Mesenchymal stem cell (in vitro differentiated cells and primary cell): ENCODE results near the gene MAPK10.

Source experiments
- DNase-seq: peaks from one replicate; pipeline ENCODE4 v3.0.0-alpha.2; 2013
- H2AFZ ChIP-seq: one replicate; pipeline ENCODE4 v1.6.1; 2013; ENCODE audit warnings: low read depth, mild to moderate bottlenecking, control low read depth, inconsistent platforms, low read length, moderate library complexity
- H2AK5ac ChIP-seq: 2 replicates; pipeline ENCODE4 v1.6.1; 2013; ENCODE audit warnings: low read length, moderate library complexity, mild to moderate bottlenecking, inconsistent platforms; ENCODE audit not compliant: severe bottlenecking
- H2BK120ac ChIP-seq: one replicate; pipeline ENCODE4 v1.6.1; 2013; ENCODE audit warnings: low read depth, mild to moderate bottlenecking, inconsistent platforms, low read length, moderate library complexity
- H2BK12ac ChIP-seq, 2 experiments: one replicate each; pipeline ENCODE4 v1.6.1; 2013; ENCODE audit warnings: inconsistent platforms in 2 of 2, low read length in 2 of 2, mild to moderate bottlenecking in 2 of 2, moderate library complexity in 2 of 2, control low read depth in 1 of 2
- H2BK15ac ChIP-seq: one replicate; pipeline ENCODE4 v1.6.1; 2013; ENCODE audit warnings: mild to moderate bottlenecking, low read depth, inconsistent platforms; ENCODE audit not compliant: poor library complexity, severe bottlenecking
- H2BK5ac ChIP-seq: 2 replicates; pipeline ENCODE4 v1.6.1; 2013; ENCODE audit warnings: low read depth, mild to moderate bottlenecking, low read length, control low read depth, inconsistent platforms; ENCODE audit not compliant: poor library complexity, severe bottlenecking
- H3K14ac ChIP-seq, 2 experiments: one replicate each; pipeline ENCODE4 v1.6.1; 2013; ENCODE audit warnings: inconsistent platforms in 2 of 2, low read length in 2 of 2, control low read depth in 1 of 2, mild to moderate bottlenecking in 1 of 2, moderate library complexity in 1 of 2
- H3K18ac ChIP-seq, 2 experiments: one replicate each; pipeline ENCODE4 v1.6.1; 2013; ENCODE audit warnings: inconsistent platforms in 2 of 2, low read length in 2 of 2, control low read depth in 1 of 2, low read depth in 1 of 2, mild to moderate bottlenecking in 1 of 2
- H3K23ac ChIP-seq, 2 experiments: one replicate each; pipeline ENCODE4 v1.6.1; 2013; ENCODE audit warnings: inconsistent platforms in 2 of 2, low read length in 2 of 2, mild to moderate bottlenecking in 2 of 2, moderate library complexity in 2 of 2, control low read depth in 1 of 2
- H3K27ac ChIP-seq: 2 replicates; pipeline ENCODE4 v1.5.1; 2013; ENCODE audit warnings: mild to moderate bottlenecking, moderate library complexity, low read length, control low read depth, inconsistent platforms; ENCODE audit not compliant: poor library complexity, severe bottlenecking
- H3K27me3 ChIP-seq, 2 experiments: 2 replicates each; pipeline versions ENCODE4 v1.6.1 to v1.7.0; 2013; ENCODE audit warnings: low read length in 2 of 2, mild to moderate bottlenecking in 2 of 2, moderate library complexity in 2 of 2, control low read depth in 1 of 2, inconsistent platforms in 1 of 2; ENCODE audit not compliant: control insufficient read depth in 1 of 2, insufficient read depth in 1 of 2
- H3K36me3 ChIP-seq, 2 experiments: 2 replicates each; pipeline versions ENCODE4 v1.6.1 to v1.7.0; 2013; ENCODE audit warnings: low read length in 2 of 2, control low read depth in 1 of 2, inconsistent platforms in 1 of 2, low read depth in 1 of 2, mild to moderate bottlenecking in 1 of 2; ENCODE audit not compliant: insufficient read depth in 2 of 2, control insufficient read depth in 1 of 2
- H3K4ac ChIP-seq, 2 experiments: one replicate each; pipeline ENCODE4 v1.6.1; 2013; ENCODE audit warnings: inconsistent platforms in 2 of 2, low read length in 2 of 2, mild to moderate bottlenecking in 2 of 2, moderate library complexity in 2 of 2, control low read depth in 1 of 2, low read depth in 1 of 2
- H3K4me1 ChIP-seq: 2 replicates; pipeline ENCODE4 v1.6.1; 2013; ENCODE audit warnings: low read depth, low read length, control low read depth; ENCODE audit not compliant: control insufficient read depth, insufficient read depth
- H3K4me2 ChIP-seq: 2 replicates; pipeline ENCODE4 v1.6.1; 2013; ENCODE audit warnings: low read length, mild to moderate bottlenecking, inconsistent platforms; ENCODE audit not compliant: poor library complexity, severe bottlenecking
- H3K4me3 ChIP-seq, 2 experiments: 2 replicates each; pipeline versions ENCODE4 v1.5.1 to v1.7.0; 2013; ENCODE audit warnings: low read length in 2 of 2, mild to moderate bottlenecking in 2 of 2, control low read depth in 1 of 2, low read depth in 1 of 2; ENCODE audit not compliant: insufficient read depth in 1 of 2
- H3K79me1 ChIP-seq: replicated peaks from 2 replicates; pipeline ENCODE4 v1.6.1; 2013; ENCODE audit warnings: mild to moderate bottlenecking, control low read depth, low read length, inconsistent platforms; ENCODE audit not compliant: poor library complexity, severe bottlenecking
- H3K9ac ChIP-seq: 2 replicates; pipeline ENCODE4 v1.7.0; 2013; ENCODE audit warnings: mild to moderate bottlenecking, low read length, moderate library complexity
- H3K9me3 ChIP-seq: 2 replicates; pipeline ENCODE4 v1.7.0; 2013; ENCODE audit warnings: mild to moderate bottlenecking, low read length; ENCODE audit not compliant: control insufficient read depth
- H4K8ac ChIP-seq: one replicate; pipeline ENCODE4 v1.6.1; 2013; ENCODE audit warnings: inconsistent platforms, mild to moderate bottlenecking, low read length, moderate library complexity
- H4K91ac ChIP-seq: one replicate; pipeline ENCODE4 v1.6.1; 2013; ENCODE audit warnings: mild to moderate bottlenecking, low read length, inconsistent platforms
- WGBS: methylation state at CpG from one replicate; pipeline ENCODE4 v1.1.7; 2013; ENCODE audit warnings: mixed read lengths; 5-methylcytosine and 5-hydroxymethylcytosine counted together

The MAPK10 gene

DNA sequence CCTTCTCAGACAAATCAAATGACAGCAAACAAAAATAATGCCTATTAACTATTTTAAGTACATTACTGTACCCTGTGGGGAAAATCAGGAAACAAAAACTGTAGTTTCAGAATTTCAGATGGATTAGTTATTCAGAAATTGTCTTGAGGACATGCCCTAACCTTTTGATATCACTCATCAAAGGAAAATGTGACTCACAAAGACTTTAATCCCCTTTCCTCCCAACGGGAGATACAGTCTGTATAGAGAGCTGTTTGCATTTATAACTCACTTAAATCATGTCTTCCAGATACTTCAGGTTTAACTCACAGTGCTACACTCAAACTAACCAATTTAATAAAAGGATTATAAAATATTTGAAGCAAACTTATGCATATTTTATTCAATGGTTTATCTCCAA is 304.0 kb downstream of the MAPK10 start:
- no peak overlapping the region for H3K4me3 ChIP-seq
- H2AFZ ChIP-seq = no peak overlapping the region
- H4K8ac ChIP-seq = no peak overlapping the region
- peak; percentile 8 for DNase-seq
- no peak overlapping the region for H2BK12ac ChIP-seq
- whole genome bisulfite sequencing = no CpG with 5 or more reads among the region's 1 CpG
- no peak overlapping the region for H2BK15ac ChIP-seq
- H3K4me1 ChIP-seq = no peaks in the 10 kb centered on the region
- H3K23ac ChIP-seq = no peak overlapping the region
- no peak overlapping the region for H4K91ac ChIP-seq
- H2BK120ac ChIP-seq = no peak overlapping the region
- H3K36me3 ChIP-seq = no peaks in the 10 kb centered on the region
- no peak overlapping the region for H2AK5ac ChIP-seq
- peak overlapping the region; percentile 26 for H3K9ac ChIP-seq
- no peak overlapping the region for H3K18ac ChIP-seq
- no peaks in the 10 kb centered on the region for H3K27me3 ChIP-seq
- H3K4ac ChIP-seq = no peak overlapping the region
- H3K27ac ChIP-seq = no peak overlapping the region
- H3K9me3 ChIP-seq = no peaks in the 10 kb centered on the region
- H3K79me1 ChIP-seq = no peaks in the 10 kb centered on the region
- no peak overlapping the region for H2BK5ac ChIP-seq
- H3K14ac ChIP-seq = no peak overlapping the region
- no peak overlapping the region for H3K4me2 ChIP-seq

DNA sequence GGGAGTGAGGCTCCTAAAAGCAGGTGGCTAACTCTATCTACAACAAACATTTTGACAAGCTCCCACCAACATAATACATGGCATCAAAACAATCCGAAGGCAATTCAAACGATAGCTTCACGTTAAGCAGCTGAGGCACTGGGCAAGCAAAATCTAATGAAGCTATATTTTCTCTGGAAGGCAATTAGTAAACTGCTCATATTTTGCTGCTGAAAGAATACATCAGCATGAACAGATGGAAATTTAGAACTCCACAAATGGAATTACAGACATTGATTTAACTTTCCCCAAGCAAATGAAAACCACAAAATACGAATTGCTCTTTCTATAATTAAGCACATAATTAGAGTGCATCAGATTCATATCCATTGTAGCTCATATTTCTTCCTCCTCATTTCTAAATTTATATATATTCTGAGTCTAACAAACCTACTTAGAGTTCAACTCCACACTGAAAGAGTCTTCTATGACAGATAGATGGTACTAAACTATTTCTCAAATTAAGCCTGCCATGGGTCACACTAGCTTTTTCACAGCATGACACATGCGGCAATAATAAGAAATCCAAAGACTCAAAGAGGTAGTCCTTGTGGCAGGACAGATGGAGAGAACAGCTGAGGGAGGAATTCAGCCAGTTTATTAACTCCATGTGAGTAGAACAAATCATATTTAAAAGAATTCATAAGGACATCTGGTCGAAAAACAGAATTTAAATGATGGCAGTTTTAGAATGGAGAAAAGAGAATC is 305.4 kb downstream of the MAPK10 start:
- no peak overlapping the region for H3K9ac ChIP-seq
- WGBS = 96% methylated on average over 5 of the region's 6 CpGs
- H3K4me1 ChIP-seq = no peaks in the 10 kb centered on the region

DNA sequence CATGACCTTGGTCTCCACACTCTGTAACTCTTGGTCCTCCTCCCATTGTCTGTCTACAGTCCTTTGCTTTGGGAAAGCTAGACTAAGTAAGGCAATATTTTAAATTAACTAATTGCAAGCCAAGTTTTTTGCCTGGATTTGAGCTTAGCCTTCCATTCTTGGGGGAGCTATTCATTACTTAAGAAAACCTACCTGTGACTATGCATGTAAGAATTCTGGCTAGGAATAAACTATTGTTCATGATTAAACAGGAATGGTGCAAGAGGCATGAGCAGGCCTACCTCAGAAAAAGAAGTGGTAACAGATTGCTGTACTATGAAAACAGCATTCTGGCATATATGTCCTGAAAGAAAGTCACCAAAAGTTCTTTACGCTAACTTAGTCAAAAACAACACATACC is 309.4 kb downstream of the MAPK10 start:
- no peak overlapping the region for H2BK5ac ChIP-seq
- H3K27ac ChIP-seq = no peak overlapping the region
- H2BK15ac ChIP-seq = no peak overlapping the region
- no peak overlapping the region for H3K14ac ChIP-seq
- no peak overlapping the region for H3K4me3 ChIP-seq
- H2AK5ac ChIP-seq = no peak overlapping the region
- H3K36me3 ChIP-seq = no peaks in the 10 kb centered on the region
- H3K79me1 ChIP-seq = no peaks in the 10 kb centered on the region
- no CpG with 5 or more reads among the region's 1 CpG for WGBS
- H2AFZ ChIP-seq = no peak overlapping the region
- no peak overlapping the region for H3K4me2 ChIP-seq
- no peak overlapping the region for H3K4ac ChIP-seq
- no peaks in the 10 kb centered on the region for H3K27me3 ChIP-seq
- no peak overlapping the region for H3K9ac ChIP-seq
- no peak overlapping the region for H3K18ac ChIP-seq
- H4K91ac ChIP-seq = no peak overlapping the region
- no peak overlapping the region for H2BK120ac ChIP-seq
- no peak overlapping the region for H4K8ac ChIP-seq
- no peaks in the 10 kb centered on the region for H3K9me3 ChIP-seq
- H3K4me1 ChIP-seq = no peaks in the 10 kb centered on the region
- no peak for DNase-seq
- no peak overlapping the region for H2BK12ac ChIP-seq
- H3K23ac ChIP-seq = no peak overlapping the region

More for the DNA sequence above, 305.4 kb downstream of the MAPK10 start:
- no peak for DNase-seq
- Histone ChIP-seq H3K14ac (no peak overlapping the region), H2AK5ac (no peak overlapping the region), H4K8ac (no peak overlapping the region), H3K23ac (no peak overlapping the region), H3K36me3 (no peaks in the 10 kb centered on the region), H3K18ac (no peak overlapping the region), H3K27ac (no peak overlapping the region), H3K4me2 (no peak overlapping the region), H2BK120ac (no peak overlapping the region), H2BK15ac (no peak overlapping the region), H2BK5ac (no peak overlapping the region), H4K91ac (no peak overlapping the region), H3K79me1 (no peaks in the 10 kb centered on the region), H3K4ac (no peak overlapping the region), H3K27me3 (no peaks in the 10 kb centered on the region), H3K9me3 (no peaks in the 10 kb centered on the region), H3K4me3 (no peak overlapping the region), H2AFZ (no peak overlapping the region), H2BK12ac (no peak overlapping the region)

DNA sequence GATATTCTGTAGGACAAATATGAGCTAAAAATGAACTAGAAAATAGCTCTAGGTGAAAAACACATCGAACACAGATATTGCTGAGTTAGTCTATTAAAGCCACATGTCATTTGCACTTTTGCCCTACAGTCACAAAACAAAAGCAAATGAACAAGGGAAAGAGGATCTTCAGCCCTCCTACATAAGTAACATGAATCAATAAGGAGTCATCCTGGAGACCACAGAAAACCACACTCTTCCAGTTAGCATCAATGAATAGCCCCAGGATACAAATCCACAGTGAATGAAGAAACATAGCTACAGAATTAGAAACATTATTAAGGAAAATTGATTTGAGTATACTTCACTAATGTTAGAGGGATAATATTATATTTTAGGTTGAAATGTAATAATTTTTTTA is 311.4 kb downstream of the MAPK10 start:
- no peak overlapping the region for H2BK120ac ChIP-seq
- no peak overlapping the region for H3K14ac ChIP-seq
- H3K9me3 ChIP-seq = no peaks in the 10 kb centered on the region
- no peak overlapping the region for H2AK5ac ChIP-seq
- no peak overlapping the region for H4K8ac ChIP-seq
- H3K9ac ChIP-seq = peak overlapping the region; percentile 13
- no peak overlapping the region for H2BK15ac ChIP-seq
- no peak overlapping the region for H2AFZ ChIP-seq
- no peaks in the 10 kb centered on the region for H3K79me1 ChIP-seq
- H2BK5ac ChIP-seq = no peak overlapping the region
- H3K27ac ChIP-seq = no peak overlapping the region
- no peaks in the 10 kb centered on the region for H3K27me3 ChIP-seq
- DNase-seq = no peak
- no peaks in the 10 kb centered on the region for H3K4me1 ChIP-seq
- 95% methylated on average over 1 of the region's 1 CpG for WGBS
- no peak overlapping the region for H3K4ac ChIP-seq
- no peak overlapping the region for H3K18ac ChIP-seq
- H3K23ac ChIP-seq = no peak overlapping the region
- H2BK12ac ChIP-seq = no peak overlapping the region
- H3K4me2 ChIP-seq = no peak overlapping the region
- H3K4me3 ChIP-seq = no peak overlapping the region
- H3K36me3 ChIP-seq = no peaks in the 10 kb centered on the region
- no peak overlapping the region for H4K91ac ChIP-seq
